Ovary (tissue), 3 donors: ENCODE results near the gene MELTF.

Source experiments
- EP300 ChIP-seq: sonication (generic); formaldehyde crosslinking; IDR thresholded peaks from one replicate; pipeline ENCODE4 v1.6.1; 2017; ENCODE audit warnings: antibody characterized with exemption
- POLR2A ChIP-seq: fragments of 450-650 bp; IDR thresholded peaks from one replicate; pipeline ENCODE4 v1.6.1; 2017; ENCODE audit warnings: antibody characterized with exemption, mild to moderate bottlenecking, moderate library complexity
- TF ChIP-seq, protein P1 (sequence below), 3 donors: fragments of 450-650 bp in 2 of 3; fragments of 200-600 bp in 1 of 3; IDR thresholded peaks; one replicate each; pipeline versions ENCODE4 v1.5.1 to v1.8.0; 2016 to 2022; ENCODE audit warnings: antibody characterized with exemption in 3 of 3, mild to moderate bottlenecking in 1 of 3
- donor health status: DM: no; HTN: no; CAD: no.

DNA sequence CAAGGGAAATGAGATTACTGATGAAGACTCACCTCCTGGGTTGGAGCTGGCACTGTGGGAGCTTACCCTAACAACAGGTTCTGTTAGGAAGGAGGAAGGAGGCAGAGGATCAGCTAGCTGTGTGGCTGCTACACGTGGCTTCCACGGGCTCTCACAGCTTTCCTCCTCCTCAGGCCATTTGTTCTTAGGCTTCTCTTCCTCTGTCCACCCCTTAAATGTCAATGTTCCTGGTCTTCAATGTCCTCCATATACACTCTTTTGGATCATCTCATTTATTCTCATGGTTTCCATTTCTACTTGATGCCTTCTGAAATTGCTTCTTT, 66.0 kb downstream of the MELTF start:
- TF ChIP-seq POLR2A: no peak
- TF ChIP-seq, protein P1, sequence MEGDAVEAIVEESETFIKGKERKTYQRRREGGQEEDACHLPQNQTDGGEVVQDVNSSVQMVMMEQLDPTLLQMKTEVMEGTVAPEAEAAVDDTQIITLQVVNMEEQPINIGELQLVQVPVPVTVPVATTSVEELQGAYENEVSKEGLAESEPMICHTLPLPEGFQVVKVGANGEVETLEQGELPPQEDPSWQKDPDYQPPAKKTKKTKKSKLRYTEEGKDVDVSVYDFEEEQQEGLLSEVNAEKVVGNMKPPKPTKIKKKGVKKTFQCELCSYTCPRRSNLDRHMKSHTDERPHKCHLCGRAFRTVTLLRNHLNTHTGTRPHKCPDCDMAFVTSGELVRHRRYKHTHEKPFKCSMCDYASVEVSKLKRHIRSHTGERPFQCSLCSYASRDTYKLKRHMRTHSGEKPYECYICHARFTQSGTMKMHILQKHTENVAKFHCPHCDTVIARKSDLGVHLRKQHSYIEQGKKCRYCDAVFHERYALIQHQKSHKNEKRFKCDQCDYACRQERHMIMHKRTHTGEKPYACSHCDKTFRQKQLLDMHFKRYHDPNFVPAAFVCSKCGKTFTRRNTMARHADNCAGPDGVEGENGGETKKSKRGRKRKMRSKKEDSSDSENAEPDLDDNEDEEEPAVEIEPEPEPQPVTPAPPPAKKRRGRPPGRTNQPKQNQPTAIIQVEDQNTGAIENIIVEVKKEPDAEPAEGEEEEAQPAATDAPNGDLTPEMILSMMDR (IDR thresholded peaks at IDR 0.05): no peak
- TF ChIP-seq EP300: no peak
